ENCODE results near the gene ARL15. TPM values are rescaled to one million over a fixed set of nuclear protein-coding genes. Genes with fewer than 3 reads are reported as not detected.

The ARL15 gene
- total RNA-seq, 4 donors from 2014 or later, result 8.5 to 19.1 (median 12.0) TPM

- H3K27ac ChIP-seq, result no peak overlapping the region
- H3K9me3 ChIP-seq, result no peaks in the 10 kb centered on the region
- H3K36me3 ChIP-seq, result peaks cover 0 to 5% (median 0%) of the 10 kb centered on the region in 3 donors
- H3K4me3 ChIP-seq, result no peak overlapping the region
- intact Hi-C loops (cut with DNase I), result no loop called here
- H3K4me1 ChIP-seq, result no peaks in the 10 kb centered on the region
- 88 to 93% methylated on average over 2 to 3 of the region's 3 CpGs for WGBS, 2 donors
- H3K27me3 ChIP-seq, result no peaks in the 10 kb centered on the region
- DNase-seq, result no peak
- TF ChIP-seq POLR2A (IDR thresholded peaks at IDR 0.05) (no peak), CTCF (IDR thresholded peaks at IDR 0.05) (no peak)
Observed at GRCh38 chr5:54279960-54280359, 30.4 kb downstream of the ARL15 start.

- TF ChIP-seq CTCF (IDR thresholded peaks at IDR 0.05) (no peak), POLR2A (IDR thresholded peaks at IDR 0.05) (no peak)
- 83 to 92% methylated on average over 4 of the region's 4 CpGs for whole genome bisulfite sequencing, 2 donors
- H3K9me3 ChIP-seq, result no peaks in the 10 kb centered on the region
- no peak for DNase-seq
- H3K4me1 ChIP-seq, result no peaks in the 10 kb centered on the region
- intact Hi-C loops (cut with DNase I), result no loop called here
- peaks cover 0 to 5% (median 0%) of the 10 kb centered on the region in 3 donors for H3K36me3 ChIP-seq
- H3K27me3 ChIP-seq, result no peaks in the 10 kb centered on the region
- H3K4me3 ChIP-seq, result no peak overlapping the region
- no peak overlapping the region for H3K27ac ChIP-seq
Observed at GRCh38 chr5:54278979-54279717, 31.2 kb downstream of the ARL15 start.

GRCh38 chr5:54278036-54278830, 32.1 kb downstream of the ARL15 start:
- intact Hi-C loops (cut with DNase I), result no loop called here
- H3K9me3 ChIP-seq, result no peaks in the 10 kb centered on the region

GRCh38 chr5:54276048-54276447, 34.3 kb downstream of the ARL15 start:
- intact Hi-C loops (cut with DNase I), result no loop called here
- H3K4me3 ChIP-seq, result no peak overlapping the region
- no peak for DNase-seq
- H3K4me1 ChIP-seq, result no peaks in the 10 kb centered on the region
- H3K36me3 ChIP-seq, result peaks cover 0 to 5% (median 0%) of the 10 kb centered on the region in 3 donors
- 95 to 100% methylated on average over 1 of the region's 1 CpG for WGBS, 2 donors
- TF ChIP-seq CTCF (IDR thresholded peaks at IDR 0.05) (no peak), POLR2A (IDR thresholded peaks at IDR 0.05) (no peak)
- no peaks in the 10 kb centered on the region for H3K27me3 ChIP-seq
- no peak overlapping the region for H3K27ac ChIP-seq
- no peaks in the 10 kb centered on the region for H3K9me3 ChIP-seq

More at GRCh38 chr5:54278036-54278830, 32.1 kb downstream of the ARL15 start:
- Histone ChIP-seq H3K4me3 (no peak overlapping the region), H3K27ac (no peak overlapping the region), H3K4me1 (no peaks in the 10 kb centered on the region), H3K27me3 (no peaks in the 10 kb centered on the region), H3K36me3 (peaks cover 0 to 5% (median 0%) of the 10 kb centered on the region in 3 donors)
- no peak for DNase-seq
- WGBS, 2 donors, result 74 to 78% methylated on average over 2 to 3 of the region's 3 CpGs
- TF ChIP-seq CTCF (IDR thresholded peaks at IDR 0.05), result no peak
- no peak for TF ChIP-seq POLR2A (IDR thresholded peaks at IDR 0.05)

GRCh38 chr5:54275361-54275760, 35.0 kb downstream of the ARL15 start:
- peaks cover 0 to 5% (median 0%) of the 10 kb centered on the region in 3 donors for H3K36me3 ChIP-seq
- H3K4me1 ChIP-seq, result no peaks in the 10 kb centered on the region
- no peak for TF ChIP-seq POLR2A (IDR thresholded peaks at IDR 0.05)
- TF ChIP-seq CTCF (IDR thresholded peaks at IDR 0.05), result no peak
- no peak overlapping the region for H3K27ac ChIP-seq
- H3K27me3 ChIP-seq, result no peaks in the 10 kb centered on the region
- 88 to 96% methylated on average over 3 to 4 of the region's 4 CpGs for WGBS, 2 donors
- H3K9me3 ChIP-seq, result no peaks in the 10 kb centered on the region
- no peak for DNase-seq
- intact Hi-C loops (cut with DNase I), result no loop called here
- no peak overlapping the region for H3K4me3 ChIP-seq

Measured in esophagus squamous epithelium (tissue), 5 donors.